Fibroblast of skin of abdomen (primary cell): ENCODE data around the gene LRRC14B.
"Not testable (repeated sequence)": the region's sequence is repeated elsewhere in the genome, so short reads cannot be mapped to it uniquely, and the experiment has no call there.

Source experiments
- DNase-seq: peaks from one replicate; pipeline ENCODE4 v3.0.0-alpha.2; 2013

Gene LRRC14B

GRCh38 chr5:192970-193831 lies 1.9 kb downstream of the LRRC14B start:
- no peak for DNase-seq

GRCh38 chr5:194102-194501 lies 2.8 kb downstream of the LRRC14B start:
- DNase-seq, result no peak

GRCh38 chr5:194603-195209 lies 3.4 kb downstream of the LRRC14B start:
- no peak for DNase-seq

GRCh38 chr5:195401-196160 lies 4.3 kb downstream of the LRRC14B start:
- no peak for DNase-seq

GRCh38 chr5:196350-196749 lies 5.1 kb downstream of the LRRC14B start:
- no peak for DNase-seq

- DNase-seq, result not testable (repeated sequence)
Measured at GRCh38 chr5:197031-197430, 5.7 kb downstream of the LRRC14B start.

GRCh38 chr5:197892-198489 lies 6.7 kb downstream of the LRRC14B start:
- no peak for DNase-seq

- no peak for DNase-seq
Measured at GRCh38 chr5:198516-199196, 7.4 kb downstream of the LRRC14B start.

- DNase-seq, result no peak
Measured at GRCh38 chr5:199197-199949, 8.1 kb downstream of the LRRC14B start.

- no peak for DNase-seq
Measured at GRCh38 chr5:199950-200645, 8.8 kb downstream of the LRRC14B start.

GRCh38 chr5:200985-201384 lies 9.7 kb downstream of the LRRC14B start:
- no peak for DNase-seq

- no peak for DNase-seq
Measured at GRCh38 chr5:201672-202071, 10.4 kb downstream of the LRRC14B start.

GRCh38 chr5:203246-203930 lies 12.1 kb downstream of the LRRC14B start:
- DNase-seq, result no peak

- no peak for DNase-seq
Measured at GRCh38 chr5:204001-204400, 12.7 kb downstream of the LRRC14B start.

- DNase-seq, result no peak
Measured at GRCh38 chr5:204462-204861, 13.2 kb downstream of the LRRC14B start.

GRCh38 chr5:204966-205670 lies 13.8 kb downstream of the LRRC14B start:
- no peak for DNase-seq

- DNase-seq, result no peak
Measured at GRCh38 chr5:206406-206805, 15.1 kb downstream of the LRRC14B start.

- DNase-seq, result no peak
Measured at GRCh38 chr5:206927-207536, 15.7 kb downstream of the LRRC14B start.

GRCh38 chr5:207599-207998 lies 16.3 kb downstream of the LRRC14B start:
- no peak for DNase-seq
